Stimulated activated naive B cell treated with anti-CD40 and anti-IgM and Interleukin-4, amounts not matched to agents 10 μg/mL and 1 μg/mL and 100 μg/mL, for 72 hours (primary cell): ENCODE results near the gene HOXD3.

Source experiments
- ATAC-seq, 2 donors: fragments of 150-1000 bp; cut with Tn5 transposase; replicated peaks; 2 replicates each; pipeline ENCODE4 v1.10.0; 2021; ENCODE audit warnings: moderate library complexity in 1 of 2
- DNase-seq: peaks from one replicate; pipeline ENCODE4 v3.0.0; 2021
- H3K27ac Mint-ChIP-seq: one replicate; pipeline ENCODE4 v1.8.0; 2022; ENCODE audit warnings: mild to moderate bottlenecking, mixed read lengths
- H3K27me3 Mint-ChIP-seq, 2 donors: one replicate each; pipeline ENCODE4 v1.8.0; 2022; ENCODE audit warnings: mixed read lengths in 2 of 2
- H3K36me3 Mint-ChIP-seq, 2 donors: one replicate each; pipeline ENCODE4 v1.8.0; 2022; ENCODE audit warnings: mixed read lengths in 2 of 2, mild to moderate bottlenecking in 1 of 2
- H3K4me1 Mint-ChIP-seq, 2 donors: one replicate each; pipeline ENCODE4 v1.8.0; 2022; ENCODE audit warnings: mixed read lengths in 2 of 2, mild to moderate bottlenecking in 1 of 2
- H3K4me3 Mint-ChIP-seq, 2 donors: one replicate each; pipeline ENCODE4 v1.8.0; 2022; ENCODE audit warnings: mild to moderate bottlenecking in 2 of 2, mixed read lengths in 2 of 2, moderate library complexity in 1 of 2
- H3K9me3 Mint-ChIP-seq, 2 donors: one replicate each; pipeline ENCODE4 v1.8.0; 2022; ENCODE audit warnings: mixed read lengths in 2 of 2, mild to moderate bottlenecking in 1 of 2

The HOXD3 gene

DNA sequence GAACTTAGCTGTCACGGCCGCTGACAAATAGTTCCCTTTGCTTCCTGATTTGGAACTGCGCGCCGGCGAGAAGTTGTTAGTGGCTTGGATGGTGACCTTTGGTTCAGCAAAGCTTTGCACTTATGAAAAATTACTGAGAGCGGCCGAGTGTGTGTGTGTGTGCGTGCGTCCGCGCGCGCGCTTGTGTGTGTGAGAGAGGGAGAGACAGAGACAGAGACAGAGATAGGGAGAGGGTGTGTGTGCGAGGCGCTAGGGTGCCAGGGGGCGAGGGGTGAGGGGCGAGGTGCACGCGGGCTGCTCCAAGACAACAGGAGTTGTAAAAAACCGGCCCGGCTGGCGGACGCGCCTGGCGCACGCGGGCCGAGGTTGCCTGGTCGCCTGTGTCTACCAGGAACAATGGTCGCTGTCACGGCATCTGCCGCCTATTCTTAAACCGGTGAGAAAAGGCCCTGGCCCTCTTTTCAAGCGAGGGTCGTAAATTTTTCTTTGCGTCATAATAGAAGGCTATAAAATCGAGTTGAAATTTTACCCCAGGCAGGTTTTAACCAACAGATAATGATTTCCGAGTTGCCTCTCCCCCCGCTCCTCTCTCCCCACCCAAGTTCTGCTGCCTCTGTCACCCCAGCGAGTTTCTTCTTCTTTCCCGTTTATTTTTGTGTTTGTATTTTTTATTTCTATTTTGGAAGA, 535 bp downstream of the HOXD3 start:
- Mint-ChIP-seq H3K36me3 (peaks cover 0 to 4% of the 10 kb centered on the region in 2 donors), H3K27ac (peak overlapping the region; percentile 84), H3K27me3 (peaks cover 60 to 90% of the 10 kb centered on the region in 2 donors), H3K9me3 (peaks cover 0 to 7% of the 10 kb centered on the region in 2 donors), H3K4me3 (peak overlapping the region; percentile 1 to 71), H3K4me1 (peaks cover 6 to 7% of the 10 kb centered on the region in 2 donors)
- ATAC-seq (no peak), DNase-seq (no peak)

DNA sequence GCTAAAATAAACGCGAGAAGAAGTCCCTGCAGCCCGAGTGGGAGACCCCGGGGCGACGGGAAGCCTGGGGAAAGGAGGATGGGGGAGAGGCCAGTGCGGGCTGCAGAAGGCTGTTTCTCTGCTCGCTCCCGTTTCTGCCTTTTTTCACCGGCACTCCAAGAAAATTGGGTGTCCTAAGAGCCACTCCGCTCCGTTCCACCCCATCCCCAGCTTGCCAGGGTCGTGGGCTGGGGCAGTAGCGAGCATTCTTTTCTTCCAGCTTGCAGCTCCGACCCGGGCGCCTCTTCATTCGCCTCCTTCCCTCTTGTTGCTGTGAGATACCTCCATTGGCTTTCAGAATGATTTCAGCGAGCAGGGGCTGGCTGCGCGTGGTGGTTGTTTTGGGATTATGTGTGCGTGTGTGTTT, 1.1 kb downstream of the HOXD3 start:
- no peak for ATAC-seq
- peak overlapping the region; percentile 85 for H3K27ac Mint-ChIP-seq
- H3K36me3 Mint-ChIP-seq, result peaks cover 0 to 4% of the 10 kb centered on the region in 2 donors
- H3K27me3 Mint-ChIP-seq, result peaks cover 61 to 89% of the 10 kb centered on the region in 2 donors
- peaks cover 6 to 8% of the 10 kb centered on the region in 2 donors for H3K4me1 Mint-ChIP-seq
- peak overlapping the region in 1 of 2 donors; percentile 23 for H3K4me3 Mint-ChIP-seq
- DNase-seq, result no peak
- peaks cover 0 to 7% of the 10 kb centered on the region in 2 donors for H3K9me3 Mint-ChIP-seq

DNA sequence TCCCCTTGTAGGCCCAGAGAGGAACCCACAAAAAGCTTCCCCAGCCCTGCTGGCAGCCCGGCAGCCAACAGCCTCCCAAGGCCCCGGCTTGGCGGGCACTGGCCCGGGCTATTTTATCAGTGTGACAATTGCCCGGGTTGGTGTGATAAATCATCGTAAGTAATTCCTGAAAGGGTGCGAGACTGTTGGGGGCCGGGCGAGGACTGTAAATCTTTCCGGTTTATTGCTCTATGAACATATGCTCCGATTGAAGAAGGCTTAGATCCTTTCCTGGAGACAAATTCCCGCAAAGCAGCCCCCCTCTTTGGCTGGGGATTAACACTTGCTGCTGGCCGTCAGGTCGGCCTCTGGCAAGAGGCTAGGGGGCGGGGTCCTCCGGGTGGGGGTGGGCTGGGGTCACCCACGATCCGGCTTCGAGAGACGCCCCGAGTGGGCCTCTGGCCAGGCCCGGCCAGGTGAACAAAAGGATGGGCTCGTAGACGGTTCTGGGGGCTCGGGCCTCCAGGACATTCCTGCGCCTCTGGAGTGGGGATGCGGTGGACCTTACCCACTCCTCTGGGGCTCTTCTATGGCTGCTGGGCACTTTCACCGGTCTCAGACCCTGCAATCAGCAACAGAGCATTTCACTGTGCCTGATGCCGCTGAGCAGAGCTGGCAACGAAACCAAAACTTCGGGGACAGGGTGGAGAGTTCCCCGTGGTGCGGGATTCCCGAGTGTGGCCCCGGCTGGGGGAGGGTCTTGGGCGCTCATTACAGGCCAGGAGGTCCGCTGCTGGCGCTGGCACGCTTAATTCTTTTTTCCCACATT, 2.0 kb downstream of the HOXD3 start:
- Mint-ChIP-seq H3K27ac (peak overlapping the region; percentile 80), H3K36me3 (peaks cover 0 to 9% of the 10 kb centered on the region in 2 donors), H3K4me3 (no peak overlapping the region), H3K9me3 (peaks cover 5 to 8% of the 10 kb centered on the region in 2 donors), H3K27me3 (peaks cover 69 to 91% of the 10 kb centered on the region in 2 donors), H3K4me1 (peaks cover 6 to 9% of the 10 kb centered on the region in 2 donors)
- no peak for ATAC-seq
- DNase-seq, result no peak

DNA sequence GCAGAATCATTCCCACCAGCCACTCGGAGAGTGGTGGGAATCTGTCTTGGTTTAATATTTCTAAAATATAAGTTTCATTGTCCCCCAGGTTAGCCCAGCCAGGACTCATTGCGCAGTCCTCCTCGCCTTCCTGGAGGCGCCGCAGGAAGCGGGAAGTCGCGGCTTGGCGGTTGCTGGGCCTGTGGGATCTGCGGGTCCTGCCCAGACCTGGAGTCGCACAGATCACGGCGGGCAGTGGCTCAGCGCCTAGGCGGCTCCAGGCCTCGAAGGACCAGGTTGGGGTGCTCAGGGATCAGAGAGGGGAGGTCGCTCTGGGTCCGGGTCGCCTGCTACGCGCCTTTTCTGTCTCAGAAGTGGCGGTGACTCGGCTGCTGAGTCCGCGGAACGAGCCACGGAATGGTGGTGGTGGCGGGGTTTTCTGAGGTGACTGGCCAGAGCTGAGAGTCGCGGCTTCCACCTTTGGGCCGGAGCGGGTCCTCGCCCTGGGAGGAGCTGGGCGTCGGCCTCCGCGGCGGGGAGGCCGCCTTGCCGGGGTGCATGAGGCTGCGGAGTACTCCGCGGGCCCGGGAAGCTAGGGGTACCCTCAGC, 2.6 kb downstream of the HOXD3 start:
- peaks cover 0 to 12% of the 10 kb centered on the region in 2 donors for H3K36me3 Mint-ChIP-seq
- H3K27ac Mint-ChIP-seq, result peak overlapping the region; percentile 80
- H3K9me3 Mint-ChIP-seq, result peaks cover 7 to 10% of the 10 kb centered on the region in 2 donors
- DNase-seq (no peak), ATAC-seq (no peak)
- H3K4me3 Mint-ChIP-seq, result peak overlapping the region in 1 of 2 donors; percentile 28
- H3K27me3 Mint-ChIP-seq, result peaks cover 67 to 91% of the 10 kb centered on the region in 2 donors
- peaks cover 6 to 9% of the 10 kb centered on the region in 2 donors for H3K4me1 Mint-ChIP-seq

DNA sequence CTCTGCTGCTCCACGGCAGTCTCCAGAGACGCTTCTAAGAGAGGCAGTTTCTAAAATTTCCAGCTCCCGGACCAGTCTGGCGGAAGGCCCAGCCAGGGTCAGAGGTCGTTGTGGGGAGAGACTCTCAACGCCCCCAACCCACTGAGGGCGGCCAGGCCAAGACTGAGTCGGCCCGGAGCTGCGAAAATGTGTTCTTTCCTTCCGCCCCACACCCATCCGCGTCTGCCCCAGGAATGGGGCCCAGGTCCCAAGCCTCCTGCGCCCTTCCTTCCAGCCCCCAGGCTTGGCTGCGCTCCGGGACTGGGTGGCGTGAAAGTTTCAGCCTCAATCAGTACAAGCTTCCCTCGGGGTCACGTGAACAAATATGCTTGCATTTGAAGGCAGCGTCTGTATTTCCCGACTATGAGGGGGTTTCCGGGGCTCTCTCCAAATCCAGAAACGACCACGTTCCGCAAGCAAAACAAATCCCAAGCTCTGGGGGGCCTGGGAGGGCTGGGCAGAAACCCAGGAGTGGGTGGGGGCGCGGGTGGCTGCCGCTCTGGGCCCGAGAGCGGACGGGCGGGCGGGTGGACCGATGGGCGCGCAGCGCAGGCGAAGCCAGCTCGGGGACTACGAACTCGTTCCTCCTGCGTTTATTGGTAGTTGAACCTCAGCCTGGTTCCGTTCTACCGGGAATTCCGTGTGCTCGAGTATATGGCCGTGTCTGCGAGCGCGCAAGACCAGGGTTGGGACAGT, 3.3 kb downstream of the HOXD3 start:
- DNase-seq (no peak), ATAC-seq (no peak)
- peaks cover 64 to 91% of the 10 kb centered on the region in 2 donors for H3K27me3 Mint-ChIP-seq
- peaks cover 0 to 12% of the 10 kb centered on the region in 2 donors for H3K36me3 Mint-ChIP-seq
- H3K27ac Mint-ChIP-seq, result peak overlapping the region; percentile 71
- H3K4me3 Mint-ChIP-seq, result no peak overlapping the region
- H3K4me1 Mint-ChIP-seq, result peaks cover 6 to 9% of the 10 kb centered on the region in 2 donors
- peaks cover 7 to 10% of the 10 kb centered on the region in 2 donors for H3K9me3 Mint-ChIP-seq

DNA sequence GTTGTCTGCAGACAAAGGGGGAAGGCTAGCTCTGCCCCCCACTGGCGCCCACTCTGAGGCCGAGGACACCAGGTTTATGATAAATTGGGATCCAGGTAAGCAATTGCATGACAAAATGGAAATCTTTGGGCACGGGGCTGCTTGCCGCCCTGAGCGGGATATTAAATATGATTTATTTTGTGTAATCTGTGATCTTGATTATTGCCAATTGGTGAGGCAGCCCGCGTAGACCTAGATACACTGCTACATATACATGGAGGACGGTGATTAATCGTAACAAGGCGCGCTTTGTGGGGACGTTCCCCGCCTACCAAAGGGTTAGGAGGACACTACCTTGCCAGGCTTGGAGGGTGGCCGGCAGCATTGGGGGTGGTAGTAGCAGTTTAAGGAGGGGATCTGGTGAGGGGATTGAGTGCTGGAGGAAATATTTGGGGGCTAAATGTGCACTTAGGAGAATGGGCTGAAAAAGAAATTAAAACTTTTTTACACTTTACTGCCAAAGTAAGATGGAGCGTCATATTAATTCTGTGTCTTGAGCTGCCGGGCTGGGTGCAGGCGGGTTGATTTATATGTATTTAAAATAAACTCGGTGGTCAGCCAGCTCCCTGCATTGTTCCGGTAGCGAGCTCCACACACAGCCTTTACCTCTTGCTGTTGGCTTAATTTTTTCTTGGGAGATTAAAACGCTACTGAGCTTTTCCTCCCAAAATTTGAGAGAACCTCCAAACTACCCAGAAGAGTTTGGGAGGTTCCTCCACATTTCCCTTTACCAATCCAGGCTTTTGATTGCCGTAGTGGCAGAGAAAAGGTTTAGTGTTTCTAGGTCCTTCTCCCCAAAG, 4.1 kb downstream of the HOXD3 start:
- no peak for ATAC-seq
- H3K4me1 Mint-ChIP-seq, result peaks cover 6 to 9% of the 10 kb centered on the region in 2 donors
- no peak overlapping the region for H3K4me3 Mint-ChIP-seq
- H3K9me3 Mint-ChIP-seq, result peaks cover 7 to 10% of the 10 kb centered on the region in 2 donors
- DNase-seq, result no peak
- H3K36me3 Mint-ChIP-seq, result peaks cover 0 to 12% of the 10 kb centered on the region in 2 donors
- H3K27ac Mint-ChIP-seq, result peak overlapping the region; percentile 71
- peaks cover 68 to 91% of the 10 kb centered on the region in 2 donors for H3K27me3 Mint-ChIP-seq

DNA sequence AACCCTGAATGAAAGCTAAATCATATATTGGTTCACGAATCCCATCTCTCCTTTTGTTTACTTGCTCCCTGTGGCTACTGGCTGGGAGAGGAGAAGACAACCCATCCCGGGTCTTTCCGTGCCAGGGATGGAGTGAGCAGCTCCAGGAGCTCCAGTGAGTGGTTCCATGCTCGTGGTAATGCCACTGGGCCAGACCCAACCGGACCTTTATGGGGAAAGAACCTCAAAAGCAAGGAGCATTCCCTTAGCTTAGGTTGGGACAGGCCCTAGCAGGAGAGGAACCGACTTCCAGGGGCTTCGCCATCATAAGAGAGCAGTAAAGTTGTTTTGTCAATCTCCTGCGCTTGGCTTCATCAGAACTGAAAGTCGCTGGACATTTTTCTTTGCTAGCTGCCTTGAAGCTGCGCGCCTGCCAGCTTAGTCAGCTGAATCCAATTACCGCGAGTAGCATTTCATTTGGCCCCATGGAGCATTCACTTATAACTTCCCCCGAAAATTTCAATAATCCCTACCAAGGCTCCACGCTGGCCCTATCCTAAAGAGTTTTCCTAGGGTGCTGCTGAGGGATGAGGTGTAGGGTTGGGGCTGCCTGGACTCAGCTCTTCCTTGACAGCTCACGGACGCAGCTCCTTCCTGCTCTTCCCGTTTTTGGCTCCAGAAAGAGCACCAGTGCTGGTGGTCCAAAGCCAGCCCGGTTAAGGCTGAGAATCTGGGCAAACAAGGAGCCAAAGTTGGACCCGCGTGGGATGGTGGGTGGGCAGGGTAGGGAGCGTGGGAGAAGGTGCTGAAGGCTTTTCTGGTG, 4.9 kb downstream of the HOXD3 start:
- Mint-ChIP-seq H3K36me3 (peaks cover 0 to 12% of the 10 kb centered on the region in 2 donors), H3K4me3 (no peak overlapping the region), H3K4me1 (peaks cover 6 to 9% of the 10 kb centered on the region in 2 donors), H3K9me3 (peaks cover 7 to 10% of the 10 kb centered on the region in 2 donors), H3K27ac (peak overlapping the region; percentile 22), H3K27me3 (peaks cover 70 to 91% of the 10 kb centered on the region in 2 donors)
- DNase-seq, result no peak
- no peak for ATAC-seq

DNA sequence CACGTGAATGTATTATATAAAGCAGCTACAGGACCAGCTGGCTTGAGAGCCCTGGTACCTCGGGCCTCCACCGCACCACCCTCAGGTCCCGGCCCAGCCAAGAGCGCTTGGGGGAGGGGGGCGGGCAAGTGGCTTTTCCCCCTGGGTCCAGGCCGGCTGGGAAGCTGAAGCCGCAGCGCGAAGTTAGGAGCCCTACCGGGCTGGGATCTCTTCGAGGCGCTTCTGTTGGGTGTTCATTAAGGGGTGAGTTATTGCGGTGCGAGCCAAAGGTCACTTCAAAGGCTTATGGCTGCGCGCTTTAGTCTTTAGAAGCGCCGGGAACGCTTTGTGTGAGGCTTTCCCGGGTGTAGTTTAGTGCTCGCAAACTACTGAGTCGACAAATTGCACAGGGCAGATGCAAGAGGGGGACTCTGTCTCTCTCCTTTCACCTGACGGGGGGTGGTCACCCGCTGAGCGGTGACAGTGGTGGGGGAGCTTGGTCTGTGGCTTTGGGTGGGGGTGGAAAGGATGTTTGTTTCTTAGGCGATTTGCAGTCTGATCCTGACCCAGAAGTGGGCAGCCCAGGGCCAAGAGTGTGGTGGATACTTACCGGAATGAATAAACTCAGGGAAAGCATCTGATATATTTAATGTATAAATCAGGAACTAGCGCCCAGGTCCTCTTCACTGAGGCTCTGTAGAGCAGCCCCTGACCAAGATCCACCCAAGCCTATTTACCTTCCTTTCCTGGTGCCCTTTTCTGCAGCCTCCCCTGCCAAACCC, 6.0 kb downstream of the HOXD3 start:
- no peak for ATAC-seq
- Mint-ChIP-seq H3K4me3 (no peak overlapping the region), H3K27me3 (peaks cover 71 to 92% of the 10 kb centered on the region in 2 donors), H3K27ac (no peak overlapping the region), H3K9me3 (peaks cover 6 to 7% of the 10 kb centered on the region in 2 donors), H3K4me1 (peaks cover 0 to 6% of the 10 kb centered on the region in 2 donors), H3K36me3 (peaks cover 0 to 8% of the 10 kb centered on the region in 2 donors)
- DNase-seq, result no peak

DNA sequence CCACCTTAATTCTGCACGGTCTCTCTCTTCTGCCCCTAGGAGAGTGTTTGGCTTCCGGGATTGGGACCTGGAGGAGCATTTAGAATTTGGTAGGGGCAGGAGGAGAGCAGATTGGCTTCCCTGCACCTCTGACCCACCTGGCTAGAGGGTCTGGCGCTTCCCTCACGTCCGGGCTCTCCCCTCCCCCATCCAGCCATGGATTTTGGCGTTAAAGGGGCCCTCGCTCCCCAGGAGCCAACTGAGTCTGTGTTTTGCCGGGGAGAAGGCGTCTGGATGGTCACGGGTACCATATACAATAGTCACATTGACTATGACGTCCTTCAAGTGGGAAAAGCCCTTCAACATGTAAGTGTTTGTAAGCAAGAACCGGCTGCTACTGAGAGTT, 6.6 kb downstream of the HOXD3 start:
- Mint-ChIP-seq H3K36me3 (peaks cover 0 to 8% of the 10 kb centered on the region in 2 donors), H3K27ac (peak overlapping the region; percentile 60), H3K4me3 (no peak overlapping the region), H3K4me1 (peaks cover 0 to 4% of the 10 kb centered on the region in 2 donors), H3K27me3 (peaks cover 66 to 86% of the 10 kb centered on the region in 2 donors), H3K9me3 (peaks cover 6 to 7% of the 10 kb centered on the region in 2 donors)
- DNase-seq, result no peak
- no peak for ATAC-seq

DNA sequence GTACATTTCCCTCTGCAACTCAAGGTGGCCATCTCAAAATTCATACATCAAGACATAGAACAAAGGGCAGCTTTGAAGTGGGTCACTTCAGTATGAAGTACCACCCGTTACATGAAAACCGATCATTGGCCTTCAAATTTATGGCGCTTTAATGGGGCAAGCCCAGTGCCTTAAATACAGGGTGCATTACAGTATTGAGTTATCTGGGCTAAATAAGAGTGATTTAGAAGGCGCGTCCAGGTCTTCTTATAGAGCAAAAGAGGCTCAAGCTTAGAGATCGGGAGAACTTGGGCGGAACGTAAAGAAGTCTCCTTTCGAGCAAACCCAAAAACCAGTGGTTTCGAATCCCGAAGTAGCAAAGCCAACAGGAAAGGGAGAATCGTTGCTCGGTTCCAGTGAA, 7.1 kb downstream of the HOXD3 start:
- H3K9me3 Mint-ChIP-seq, result peaks cover 6 to 7% of the 10 kb centered on the region in 2 donors
- no peak overlapping the region for H3K4me3 Mint-ChIP-seq
- H3K27ac Mint-ChIP-seq, result peak overlapping the region; percentile 60
- DNase-seq (no peak), ATAC-seq (no peak)
- H3K36me3 Mint-ChIP-seq, result peaks cover 0 to 8% of the 10 kb centered on the region in 2 donors
- peaks cover 0 to 4% of the 10 kb centered on the region in 2 donors for H3K4me1 Mint-ChIP-seq
- peaks cover 67 to 89% of the 10 kb centered on the region in 2 donors for H3K27me3 Mint-ChIP-seq

DNA sequence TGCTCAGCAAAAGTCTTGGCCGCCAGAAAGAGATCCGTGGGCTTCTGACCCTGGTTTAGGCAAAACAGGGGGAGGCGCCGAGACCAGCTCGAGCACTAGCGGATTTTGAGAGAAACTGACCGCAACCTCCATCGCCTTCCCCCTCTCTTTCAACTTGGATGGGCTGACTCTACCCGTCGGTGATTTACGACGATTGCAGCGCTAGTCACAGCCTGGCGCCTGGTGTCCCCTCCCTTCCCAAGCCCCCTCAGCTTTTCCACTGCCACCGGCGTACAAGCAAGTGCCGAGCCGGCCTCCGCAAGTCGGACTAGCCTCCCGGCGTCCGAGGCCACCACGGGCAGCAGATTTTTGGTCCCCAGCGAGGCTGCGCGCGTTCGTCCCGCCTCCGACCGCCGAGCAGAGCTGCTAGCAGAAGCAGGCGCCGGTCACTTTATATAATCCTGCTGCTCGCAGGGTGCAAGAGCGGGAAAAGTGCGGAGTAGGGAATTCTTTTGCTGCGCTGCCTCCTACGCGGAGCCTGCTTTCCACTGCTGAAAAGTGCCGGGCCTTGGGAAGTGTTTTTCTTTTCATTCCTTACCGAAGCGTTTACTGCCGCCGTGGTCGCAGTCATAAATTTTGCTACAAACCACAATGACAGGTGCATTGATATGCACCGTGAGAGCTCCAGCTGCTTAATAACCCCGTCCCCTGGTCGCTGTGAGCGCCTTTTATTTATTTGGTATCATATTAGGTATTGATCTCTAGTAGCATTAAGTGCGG, 7.7 kb downstream of the HOXD3 start:
- Mint-ChIP-seq H3K4me3 (no peak overlapping the region), H3K27ac (peak overlapping the region; percentile 20), H3K27me3 (peaks cover 73 to 89% of the 10 kb centered on the region in 2 donors), H3K9me3 (peaks cover 6 to 7% of the 10 kb centered on the region in 2 donors), H3K36me3 (peaks cover 0 to 8% of the 10 kb centered on the region in 2 donors), H3K4me1 (peaks cover 0 to 4% of the 10 kb centered on the region in 2 donors)
- DNase-seq, result no peak
- ATAC-seq, result no peak
